HepG2 (cell line): Measurements from ENCODE around the gene KDM4B. TPM values are rescaled to one million over a fixed set of nuclear protein-coding genes. Genes with fewer than 3 reads are reported as not detected.

ENCODE experiments used
- ATAC-seq: fragments of 200-7000 bp; cut with Tn5 transposase; 3 replicates; pipeline ENCODE4 v1.9.1; 2020; ENCODE audit warnings: mild to moderate bottlenecking, moderate library complexity
- BruUV-seq: library from RNA; stranded (reverse); fragments of 400-500 nt; replicated peaks from 2 replicates; lab custom pipeline; 2021; lab: Mats Ljungman, UMichigan
- CTCF ChIA-PET: fragments of 300-600 bp; formaldehyde crosslinking; extraction: SDS; loops from one replicate; lab custom pipeline; 2021; ENCODE audit warnings: low total read pairs, inconsistent platforms, low intra/inter-chr PET ratio; lab: Yijun Ruan, JAX
- POLR2A ChIA-PET: fragments of 350-600 bp; sonication (Branson Sonifier 250); formaldehyde crosslinking; loops from one replicate; lab custom pipeline; 2020; ENCODE audit warnings: antibody characterized with exemption, inconsistent platforms; lab: Yijun Ruan, JAX
- DNase-seq: peaks from one replicate; pipeline ENCODE4 v3.0.0-alpha.2; 2015; ENCODE audit warnings: low spot score
- FAIRE-seq: peaks from 3 replicates; lab custom pipeline; 2011; peaks lifted over from hg19 to GRCh38; lab: Jason Lieb, UNC
- H2AFZ ChIP-seq: one replicate; pipeline ENCODE4 v1.6.1; 2011; ENCODE audit warnings: low read length, inconsistent platforms
- H3K27ac ChIP-seq: fragments of 300-600 bp; 3 replicates; pipeline ENCODE4 v1.8.0; 2011; ENCODE audit warnings: mixed run types, mild to moderate bottlenecking, mixed read lengths, low read length, inconsistent platforms; ENCODE audit not compliant: insufficient read depth; ENCODE audit errors: extremely low read length
- H3K27me3 ChIP-seq, 2 experiments: fragments of 200-600 bp in 1 of 2; 2 replicates in 1 of 2; 3 replicates in 1 of 2; pipeline versions ENCODE4 v1.6.0 to v1.8.0; 2011; ENCODE audit warnings: low read length in 2 of 2, mild to moderate bottlenecking in 2 of 2, moderate library complexity in 2 of 2, inconsistent platforms in 1 of 2; ENCODE audit not compliant: insufficient read depth in 2 of 2, control insufficient read depth in 1 of 2
- H3K36me3 ChIP-seq, 2 experiments: fragments of 200-600 bp in 1 of 2; replicated peaks in 1 of 2; 2 replicates in 1 of 2; 3 replicates in 1 of 2; pipeline versions ENCODE4 v1.5.1 to v1.8.0; 2011; ENCODE audit warnings: low read length in 2 of 2, inconsistent platforms in 1 of 2; ENCODE audit not compliant: insufficient read depth in 2 of 2, control insufficient read depth in 1 of 2
- H3K4me1 ChIP-seq: 2 replicates; pipeline ENCODE4 v1.5.1; 2012; ENCODE audit warnings: low read length, inconsistent platforms; ENCODE audit not compliant: insufficient read depth
- H3K4me2 ChIP-seq: 2 replicates; pipeline ENCODE4 v1.6.0; 2011; ENCODE audit warnings: low read depth, low read length, inconsistent platforms
- H3K4me3 ChIP-seq, 3 experiments: fragments of 200-600 bp in 1 of 3; sonication (generic), shearing (Covaris generic) in 1 of 3; replicated peaks in 1 of 3; 2 replicates each; pipeline ENCODE4 v1.5.1; 2011 to 2016; ENCODE audit warnings: low read length in 3 of 3, inconsistent platforms in 2 of 3, low read depth in 2 of 3, mild to moderate bottlenecking in 2 of 3, control low read depth in 1 of 3, mixed read lengths in 1 of 3; ENCODE audit not compliant: insufficient read depth in 1 of 3
- H3K79me2 ChIP-seq: one replicate; pipeline ENCODE4 v1.6.1; 2011; ENCODE audit warnings: low read length, inconsistent platforms; ENCODE audit not compliant: insufficient read depth
- H3K9ac ChIP-seq: 2 replicates; pipeline ENCODE4 v1.6.0; 2011; ENCODE audit warnings: mild to moderate bottlenecking, low read depth, low read length, inconsistent platforms; ENCODE audit not compliant: insufficient read depth
- H3K9me3 ChIP-seq: 2 replicates; pipeline ENCODE4 v1.5.1; 2012; ENCODE audit warnings: mild to moderate bottlenecking, low read length
- H4K20me1 ChIP-seq: 2 replicates; pipeline ENCODE4 v1.6.0; 2011; ENCODE audit warnings: inconsistent platforms, mild to moderate bottlenecking, low read length, moderate library complexity; ENCODE audit not compliant: insufficient read depth
- CC2D1A ChIP-seq: sonication (generic); formaldehyde crosslinking; IDR thresholded peaks from 2 replicates; pipeline ENCODE4 v1.8.1; 2023; ENCODE audit warnings: mild to moderate bottlenecking, missing genetic modification reagents
- GATAD1 ChIP-seq: IDR thresholded peaks from 2 replicates; pipeline ENCODE4 v1.6.1; 2016; ENCODE audit warnings: missing genetic modification reagents, missing compliant biosample characterization
- KLF12 ChIP-seq: sonication (generic); formaldehyde crosslinking; IDR thresholded peaks from 2 replicates; pipeline ENCODE4 v1.4.0; 2020; ENCODE audit warnings: missing genetic modification reagents, borderline replicate concordance
- SOX13 ChIP-seq, 3 experiments: fragments of 450-650 bp in 1 of 3; sonication (generic) in 1 of 3; formaldehyde crosslinking in 1 of 3; IDR thresholded peaks in 2 of 3; conservative IDR thresholded peaks in 1 of 3; 2 replicates each; pipeline versions ENCODE4 v1.5.0 to v1.6.1; 2016 to 2020; ENCODE audit warnings: antibody characterized with exemption in 1 of 3, mild to moderate bottlenecking in 1 of 3, missing compliant biosample characterization in 1 of 3, missing genetic modification reagents in 1 of 3, moderate library complexity in 1 of 3
- ZNF7 ChIP-seq: IDR thresholded peaks from 2 replicates; pipeline ENCODE4 v1.6.1; 2016; ENCODE audit warnings: missing biosample characterization, missing genetic modification reagents
- WGBS: methylation state at CpG from one replicate; pipeline ENCODE4 v1.1.6; 2017; ENCODE audit warnings: low lambda C conversion rate; 5-methylcytosine and 5-hydroxymethylcytosine counted together
- in situ Hi-C: cut with HindIII; loops from 2 replicates; pipeline ENCODE4 v1.10.0; 2017; ENCODE audit warnings: low pct_unique_long_range_greater_than_20kb; ENCODE audit not compliant: extremely low pct_ligation_motif_present
- intact Hi-C: fragments of 100-400 bp; cut with micrococcal nuclease; formaldehyde crosslinking; loops from one replicate; pipeline ENCODE4 v1.10.0; 2022; ENCODE audit not compliant: unreplicated experiment
- polyA plus RNA-seq, 8 experiments: library from polyadenylated mRNA; depleted of rRNA in 3 of 8; stranded (reverse) in 7 of 8; unstranded in 1 of 8; fragments of >200 nt; fragmentation: Illumina TruSeq in 4 of 8; extraction: Trizol in 4 of 8; gene quantifications; 2 replicates each; pipeline versions ENCODE4 v1.2.1 to v1.2.3, GENCODE V29; 2011 to 2016; ENCODE audit warnings: low read depth in 4 of 8, missing spikeins in 1 of 8, mixed read lengths in 1 of 8; ENCODE audit not compliant: insufficient read depth in 1 of 8
- total RNA-seq, 5 experiments: library from RNA; depleted of rRNA; stranded (reverse); fragments of >200 nt; fragmentation: Illumina TruSeq; extraction: Trizol; gene quantifications; 2 replicates each; pipeline ENCODE4 v1.2.3, GENCODE V29; 2016; ENCODE audit warnings: low read depth in 1 of 5
- TF ChIP-seq, protein P1 (sequence below), 2 experiments: fragments of 450-650 bp in 1 of 2; sonication (generic) in 1 of 2; formaldehyde crosslinking in 1 of 2; IDR thresholded peaks; 2 replicates each; pipeline versions ENCODE4 v1.6.1 to v1.8.0; 2016 to 2022; ENCODE audit warnings: antibody characterized with exemption in 1 of 2, mild to moderate bottlenecking in 1 of 2, missing genetic modification reagents in 1 of 2
- TF ChIP-seq, protein P2 (sequence below): sonication (generic); formaldehyde crosslinking; IDR thresholded peaks from 2 replicates; pipeline ENCODE4 v1.4.0; 2020; ENCODE audit warnings: missing genetic modification reagents, borderline replicate concordance

Gene KDM4B
- total and polyA plus RNA-seq, 2 of the 13 experiments (the other 11 are each of a cell fraction or from before 2014, with no cell fraction given), result 4.9 to 14.6 TPM

GRCh38 chr19:5155586-5156210 is 186.8 kb downstream of the KDM4B start:
- H3K9me3 ChIP-seq, result no peaks in the 10 kb centered on the region
- no peaks in the 10 kb centered on the region for H3K36me3 ChIP-seq
- DNase-seq, result no peak
- H3K4me1 ChIP-seq, result peaks cover 6% of the 10 kb centered on the region
- no peak overlapping the region for H3K9ac ChIP-seq
- H2AFZ ChIP-seq, result no peak overlapping the region
- H3K79me2 ChIP-seq, result no peaks in the 10 kb centered on the region
- CTCF ChIA-PET, result no interaction called here
- TF ChIP-seq GATAD1 (no peak), CC2D1A (CRISPR knock-in tag) (no peak), ZNF7 (CRISPR knock-in tag) (no peak), SOX13 (IDR thresholded peaks at IDR 0.05) (no peak), SOX13 (CRISPR knock-in tag; conservative IDR thresholded peaks at IDR 0.05 in 1 of 2, IDR thresholded peaks at IDR 0.05 in 1 of 2) (no peak), KLF12 (no peak)
- TF ChIP-seq, protein P1, sequence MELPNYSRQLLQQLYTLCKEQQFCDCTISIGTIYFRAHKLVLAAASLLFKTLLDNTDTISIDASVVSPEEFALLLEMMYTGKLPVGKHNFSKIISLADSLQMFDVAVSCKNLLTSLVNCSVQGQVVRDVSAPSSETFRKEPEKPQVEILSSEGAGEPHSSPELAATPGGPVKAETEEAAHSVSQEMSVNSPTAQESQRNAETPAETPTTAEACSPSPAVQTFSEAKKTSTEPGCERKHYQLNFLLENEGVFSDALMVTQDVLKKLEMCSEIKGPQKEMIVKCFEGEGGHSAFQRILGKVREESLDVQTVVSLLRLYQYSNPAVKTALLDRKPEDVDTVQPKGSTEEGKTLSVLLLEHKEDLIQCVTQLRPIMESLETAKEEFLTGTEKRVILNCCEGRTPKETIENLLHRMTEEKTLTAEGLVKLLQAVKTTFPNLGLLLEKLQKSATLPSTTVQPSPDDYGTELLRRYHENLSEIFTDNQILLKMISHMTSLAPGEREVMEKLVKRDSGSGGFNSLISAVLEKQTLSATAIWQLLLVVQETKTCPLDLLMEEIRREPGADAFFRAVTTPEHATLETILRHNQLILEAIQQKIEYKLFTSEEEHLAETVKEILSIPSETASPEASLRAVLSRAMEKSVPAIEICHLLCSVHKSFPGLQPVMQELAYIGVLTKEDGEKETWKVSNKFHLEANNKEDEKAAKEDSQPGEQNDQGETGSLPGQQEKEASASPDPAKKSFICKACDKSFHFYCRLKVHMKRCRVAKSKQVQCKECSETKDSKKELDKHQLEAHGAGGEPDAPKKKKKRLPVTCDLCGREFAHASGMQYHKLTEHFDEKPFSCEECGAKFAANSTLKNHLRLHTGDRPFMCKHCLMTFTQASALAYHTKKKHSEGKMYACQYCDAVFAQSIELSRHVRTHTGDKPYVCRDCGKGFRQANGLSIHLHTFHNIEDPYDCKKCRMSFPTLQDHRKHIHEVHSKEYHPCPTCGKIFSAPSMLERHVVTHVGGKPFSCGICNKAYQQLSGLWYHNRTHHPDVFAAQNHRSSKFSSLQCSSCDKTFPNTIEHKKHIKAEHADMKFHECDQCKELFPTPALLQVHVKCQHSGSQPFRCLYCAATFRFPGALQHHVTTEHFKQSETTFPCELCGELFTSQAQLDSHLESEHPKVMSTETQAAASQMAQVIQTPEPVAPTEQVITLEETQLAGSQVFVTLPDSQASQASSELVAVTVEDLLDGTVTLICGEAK (IDR thresholded peaks at IDR 0.05), result peak; percentile 27; the same call in 1 of the 2 replicates
- TF ChIP-seq, protein P1 (CRISPR knock-in tag; IDR thresholded peaks at IDR 0.05), result peak; percentile 95
- TF ChIP-seq, protein P2, sequence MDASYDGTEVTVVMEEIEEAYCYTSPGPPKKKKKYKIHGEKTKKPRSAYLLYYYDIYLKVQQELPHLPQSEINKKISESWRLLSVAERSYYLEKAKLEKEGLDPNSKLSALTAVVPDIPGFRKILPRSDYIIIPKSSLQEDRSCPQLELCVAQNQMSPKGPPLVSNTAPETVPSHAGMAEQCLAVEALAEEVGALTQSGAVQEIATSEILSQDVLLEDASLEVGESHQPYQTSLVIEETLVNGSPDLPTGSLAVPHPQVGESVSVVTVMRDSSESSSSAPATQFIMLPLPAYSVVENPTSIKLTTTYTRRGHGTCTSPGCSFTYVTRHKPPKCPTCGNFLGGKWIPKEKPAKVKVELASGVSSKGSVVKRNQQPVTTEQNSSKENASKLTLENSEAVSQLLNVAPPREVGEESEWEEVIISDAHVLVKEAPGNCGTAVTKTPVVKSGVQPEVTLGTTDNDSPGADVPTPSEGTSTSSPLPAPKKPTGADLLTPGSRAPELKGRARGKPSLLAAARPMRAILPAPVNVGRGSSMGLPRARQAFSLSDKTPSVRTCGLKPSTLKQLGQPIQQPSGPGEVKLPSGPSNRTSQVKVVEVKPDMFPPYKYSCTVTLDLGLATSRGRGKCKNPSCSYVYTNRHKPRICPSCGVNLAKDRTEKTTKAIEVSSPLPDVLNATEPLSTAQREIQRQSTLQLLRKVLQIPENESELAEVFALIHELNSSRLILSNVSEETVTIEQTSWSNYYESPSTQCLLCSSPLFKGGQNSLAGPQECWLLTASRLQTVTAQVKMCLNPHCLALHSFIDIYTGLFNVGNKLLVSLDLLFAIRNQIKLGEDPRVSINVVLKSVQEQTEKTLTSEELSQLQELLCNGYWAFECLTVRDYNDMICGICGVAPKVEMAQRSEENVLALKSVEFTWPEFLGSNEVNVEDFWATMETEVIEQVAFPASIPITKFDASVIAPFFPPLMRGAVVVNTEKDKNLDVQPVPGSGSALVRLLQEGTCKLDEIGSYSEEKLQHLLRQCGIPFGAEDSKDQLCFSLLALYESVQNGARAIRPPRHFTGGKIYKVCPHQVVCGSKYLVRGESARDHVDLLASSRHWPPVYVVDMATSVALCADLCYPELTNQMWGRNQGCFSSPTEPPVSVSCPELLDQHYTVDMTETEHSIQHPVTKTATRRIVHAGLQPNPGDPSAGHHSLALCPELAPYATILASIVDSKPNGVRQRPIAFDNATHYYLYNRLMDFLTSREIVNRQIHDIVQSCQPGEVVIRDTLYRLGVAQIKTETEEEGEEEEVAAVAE, result no peak
- TF ChIP-seq, all 625 proteins: peak for 1
- FAIRE-seq, result no peak
- no peak for ATAC-seq
- POLR2A ChIA-PET, result no interaction called here
- intact Hi-C loops, result no loop called here
- Histone ChIP-seq H3K4me3 (no peak overlapping the region), H3K27me3 (no peaks in the 10 kb centered on the region), H3K4me2 (no peak overlapping the region), H3K27ac (no peak overlapping the region), H4K20me1 (no peaks in the 10 kb centered on the region)
- BruUV-seq, result no TSS peak
- in situ Hi-C loops, result no loop called here
- WGBS, result 92% methylated on average over 4 of the region's 10 CpGs
